ENCODE measurements around the gene TMEM51. TPM values are rescaled to one million over a fixed set of nuclear protein-coding genes. Genes with fewer than 3 reads are reported as not detected.

The TMEM51 gene
- total RNA-seq, 2 donors from 2014 or later: not detected

DNA sequence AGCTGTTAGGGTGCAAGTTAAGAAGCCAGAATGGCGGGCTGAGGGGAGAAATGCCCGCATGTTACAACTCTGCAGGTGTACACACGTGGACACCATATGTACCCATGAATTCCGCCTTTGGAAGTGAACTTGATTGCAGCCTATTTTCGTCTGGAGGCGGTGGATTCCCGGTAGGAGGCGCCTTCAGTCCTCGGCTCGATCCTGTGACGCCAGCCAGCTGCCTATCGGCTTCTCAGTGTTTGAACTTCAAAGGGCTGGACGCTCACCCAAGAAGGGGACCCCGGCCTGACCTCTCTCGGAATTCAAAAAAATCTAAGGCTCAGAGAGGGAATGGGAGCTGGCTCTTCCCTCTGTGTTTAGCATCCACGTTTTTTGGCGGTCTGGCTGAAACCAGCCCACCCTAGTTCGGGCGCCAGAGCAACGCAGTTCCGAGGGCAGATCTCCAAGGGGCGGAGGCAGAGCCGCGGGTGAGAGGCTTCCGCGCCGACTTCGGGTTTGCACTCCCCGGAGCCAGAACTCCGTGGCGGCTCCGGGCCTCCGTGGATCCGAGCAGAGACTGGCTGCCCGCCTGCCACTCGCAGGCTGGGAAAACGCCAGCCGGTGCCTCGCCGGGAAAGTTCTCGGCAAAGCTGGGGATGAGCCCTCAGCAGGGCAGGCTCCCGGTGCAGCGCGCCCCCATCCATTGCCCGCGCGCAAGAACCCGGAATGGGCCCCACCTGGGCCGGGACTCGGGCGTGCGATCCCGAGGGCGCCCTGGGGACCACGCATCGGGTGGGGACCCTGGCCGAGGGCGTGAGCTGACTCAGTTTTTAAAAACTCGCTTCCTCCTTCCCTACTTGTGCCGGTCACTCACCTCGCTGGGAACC is 996 bp upstream of the TMEM51 start:
- peaks cover 26 to 57% of the 10 kb centered on the region in 2 donors for H3K27me3 Mint-ChIP-seq
- H3K27ac Mint-ChIP-seq: no peak overlapping the region
- no peaks in the 10 kb centered on the region for H3K9me3 Mint-ChIP-seq
- ATAC-seq (no peak), DNase-seq (ENCODE audit: low spot score) (peak; percentile 58)
- peaks cover 18 to 24% of the 10 kb centered on the region in 2 donors for H3K4me1 Mint-ChIP-seq (ENCODE audit: low read depth in 2 of 2)
- no peaks in the 10 kb centered on the region for H3K36me3 Mint-ChIP-seq
- peak overlapping the region; percentile 47 for H3K4me3 Mint-ChIP-seq

DNA sequence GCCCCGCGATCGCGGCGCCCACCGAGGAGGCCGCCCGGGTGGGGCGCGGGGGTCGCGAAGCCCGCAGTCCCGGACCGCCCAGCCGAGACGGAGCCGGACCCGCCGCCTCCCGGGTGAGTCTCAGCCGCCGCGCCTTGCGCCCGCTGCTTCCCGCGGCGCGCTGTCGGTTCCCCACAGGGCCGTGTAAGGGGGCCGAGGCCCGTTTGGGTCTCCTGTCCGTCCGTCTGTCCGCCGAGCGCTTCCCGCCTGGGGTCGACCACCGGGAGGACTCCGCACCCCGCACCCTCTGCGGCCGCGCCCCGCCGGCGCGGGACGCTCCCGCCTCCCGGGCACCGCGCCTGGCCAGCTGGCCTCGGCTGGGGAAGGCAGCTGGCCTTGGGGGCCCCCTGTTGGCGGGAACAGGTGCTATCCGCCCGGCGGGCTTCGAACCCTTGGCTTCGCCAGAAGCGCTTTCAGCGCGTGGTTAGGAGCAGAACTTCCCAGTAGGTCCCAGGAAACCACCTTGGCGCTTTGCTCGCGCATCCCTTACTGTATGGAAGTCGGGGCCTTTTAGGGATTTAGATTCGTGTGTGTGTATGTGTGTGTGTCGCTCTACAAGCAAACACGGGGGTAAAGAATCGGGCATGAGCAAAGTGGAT is 414 bp downstream of the TMEM51 start:
- Mint-ChIP-seq H3K36me3 (no peaks in the 10 kb centered on the region), H3K4me1 (ENCODE audit: low read depth in 2 of 2) (peaks cover 18 to 24% of the 10 kb centered on the region in 2 donors), H3K27ac (no peak overlapping the region), H3K27me3 (peaks cover 24 to 44% of the 10 kb centered on the region in 2 donors), H3K9me3 (no peaks in the 10 kb centered on the region), H3K4me3 (peak overlapping the region; percentile 70)
- DNase-seq (ENCODE audit: low spot score) (peak; percentile 61), ATAC-seq (peak; percentile 48 to 64)

DNA sequence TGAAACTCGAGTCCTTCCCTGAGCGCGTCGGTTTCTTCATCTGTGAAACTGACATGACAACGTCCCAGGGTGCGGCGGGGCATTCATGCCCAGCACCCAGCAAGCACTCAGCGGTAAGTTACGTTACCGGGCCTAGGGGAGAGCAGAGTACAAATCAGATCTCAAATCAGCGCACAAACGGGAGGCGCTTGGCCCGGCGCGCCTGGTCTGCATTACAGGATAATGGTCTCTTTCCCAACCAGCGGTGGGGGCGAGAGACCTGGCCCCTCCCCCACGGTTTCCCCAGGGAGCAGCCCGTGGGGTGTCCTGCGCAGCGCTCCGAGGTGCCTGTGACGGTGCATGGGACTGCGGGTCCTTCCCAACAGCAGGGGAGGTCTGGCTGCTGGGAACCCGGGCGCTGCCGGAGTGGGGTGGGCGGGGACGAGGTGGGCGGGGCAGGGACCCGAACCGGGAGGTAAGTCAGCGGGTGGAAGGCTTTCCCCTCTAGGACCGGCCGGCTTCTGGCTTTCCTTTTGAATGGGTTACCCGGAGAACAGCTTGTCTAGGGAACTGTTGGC is 1.0 kb downstream of the TMEM51 start:
- Mint-ChIP-seq H3K4me3 (peak overlapping the region; percentile 70), H3K36me3 (no peaks in the 10 kb centered on the region), H3K4me1 (ENCODE audit: low read depth in 2 of 2) (peaks cover 18 to 24% of the 10 kb centered on the region in 2 donors), H3K27me3 (peaks cover 24 to 38% of the 10 kb centered on the region in 2 donors), H3K27ac (no peak overlapping the region), H3K9me3 (no peaks in the 10 kb centered on the region)
- ATAC-seq (peak; percentile 17 to 25), DNase-seq (ENCODE audit: low spot score) (peak; percentile 58)

GRCh38 chr1:15155191-15155590 is 1.6 kb downstream of the TMEM51 start:
- H3K27me3 Mint-ChIP-seq: peaks cover 21 to 33% of the 10 kb centered on the region in 2 donors

DNA sequence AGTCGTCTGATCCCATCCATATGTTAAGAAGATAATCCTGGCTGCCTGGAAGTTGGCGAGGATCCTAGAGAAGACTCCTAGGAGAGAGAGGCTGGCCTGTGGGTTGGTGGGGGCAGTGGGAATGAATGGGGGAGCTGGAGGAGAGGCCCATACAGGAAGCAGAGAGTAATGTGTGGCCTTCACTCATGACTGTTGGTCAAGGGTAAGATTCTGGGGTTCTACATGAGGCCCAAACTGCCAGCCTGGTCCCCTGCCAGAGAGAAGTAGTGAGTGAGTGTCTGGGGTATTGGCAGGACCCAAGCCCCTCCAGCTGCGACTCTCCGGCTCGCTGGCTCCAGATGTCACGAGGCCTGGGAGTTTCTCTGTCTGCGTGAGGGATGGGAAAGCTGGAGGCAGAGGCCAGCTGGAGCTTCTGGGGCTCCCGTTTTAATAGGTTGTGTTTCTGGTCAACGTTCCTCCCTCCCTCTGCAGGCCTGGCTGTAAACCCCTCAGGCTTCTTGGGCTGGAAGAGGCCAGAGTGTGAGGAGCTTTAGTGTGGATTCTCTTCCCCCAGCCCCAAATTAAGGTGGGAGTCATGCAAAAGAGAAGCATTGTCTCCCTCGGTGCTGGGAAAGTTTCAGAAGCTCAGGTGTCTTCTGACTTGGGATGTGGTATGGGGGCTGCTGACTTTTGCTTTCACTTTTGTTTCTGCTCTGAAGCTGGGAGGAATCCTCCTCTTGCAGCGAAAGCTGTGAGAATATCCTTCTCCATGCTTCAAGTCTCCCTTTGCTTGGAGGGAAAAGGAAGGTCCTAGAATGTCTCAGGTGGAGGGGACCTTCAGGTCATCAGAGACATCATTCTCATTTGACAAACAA is 2.6 kb downstream of the TMEM51 start:
- no peak for ATAC-seq
- H3K9me3 Mint-ChIP-seq: no peaks in the 10 kb centered on the region

More at GRCh38 chr1:15155191-15155590, 1.6 kb downstream of the TMEM51 start:
- Mint-ChIP-seq H3K4me1 (ENCODE audit: low read depth in 2 of 2) (peaks cover 18 to 24% of the 10 kb centered on the region in 2 donors), H3K9me3 (no peaks in the 10 kb centered on the region), H3K4me3 (peak overlapping the region; percentile 60), H3K36me3 (no peaks in the 10 kb centered on the region), H3K27ac (no peak overlapping the region)
- DNase-seq (ENCODE audit: low spot score) (no peak), ATAC-seq (no peak)

DNA sequence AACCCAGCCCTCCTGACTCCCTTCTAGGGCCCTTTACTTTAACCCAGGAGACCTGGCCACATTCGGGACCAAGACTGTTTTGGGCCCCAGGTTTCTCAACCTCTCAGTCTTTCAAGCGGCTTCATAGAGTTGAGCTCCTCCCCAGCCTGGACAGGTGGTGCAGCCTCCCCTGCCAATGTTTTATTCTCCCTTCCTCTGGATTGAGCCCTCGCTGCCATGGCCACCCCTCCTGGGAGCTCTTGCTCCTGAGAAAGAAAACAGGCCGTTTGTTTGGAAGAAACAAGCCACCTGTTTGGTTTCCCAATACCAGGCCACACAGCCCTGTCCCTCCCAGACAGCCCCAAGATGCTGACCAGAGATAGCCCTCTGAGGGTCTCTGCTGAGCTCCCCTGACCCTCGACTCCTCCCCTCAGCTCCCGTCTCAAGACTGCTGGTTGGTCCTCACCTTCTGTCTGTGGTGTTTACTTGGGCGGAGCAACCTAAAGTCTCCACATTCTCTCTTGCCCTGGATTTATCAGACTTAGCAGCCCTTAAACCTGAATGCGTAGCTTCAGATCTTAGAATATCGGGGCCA is 3.3 kb downstream of the TMEM51 start:
- H3K36me3 Mint-ChIP-seq: no peaks in the 10 kb centered on the region
- H3K4me1 Mint-ChIP-seq (ENCODE audit: low read depth in 2 of 2): peaks cover 18 to 24% of the 10 kb centered on the region in 2 donors
- DNase-seq (ENCODE audit: low spot score): no peak
- no peak overlapping the region for H3K27ac Mint-ChIP-seq
- H3K27me3 Mint-ChIP-seq: peaks cover 14 to 16% of the 10 kb centered on the region in 2 donors
- peak overlapping the region; percentile 58 for H3K4me3 Mint-ChIP-seq
- ATAC-seq: no peak
- H3K9me3 Mint-ChIP-seq: no peaks in the 10 kb centered on the region

More for the DNA sequence above, 2.6 kb downstream of the TMEM51 start:
- no peak overlapping the region for H3K27ac Mint-ChIP-seq
- H3K36me3 Mint-ChIP-seq: no peaks in the 10 kb centered on the region
- peak overlapping the region; percentile 60 for H3K4me3 Mint-ChIP-seq
- peak; percentile 23 for DNase-seq (ENCODE audit: low spot score)
- peaks cover 16 to 24% of the 10 kb centered on the region in 2 donors for H3K27me3 Mint-ChIP-seq
- peaks cover 18 to 24% of the 10 kb centered on the region in 2 donors for H3K4me1 Mint-ChIP-seq (ENCODE audit: low read depth in 2 of 2)

DNA sequence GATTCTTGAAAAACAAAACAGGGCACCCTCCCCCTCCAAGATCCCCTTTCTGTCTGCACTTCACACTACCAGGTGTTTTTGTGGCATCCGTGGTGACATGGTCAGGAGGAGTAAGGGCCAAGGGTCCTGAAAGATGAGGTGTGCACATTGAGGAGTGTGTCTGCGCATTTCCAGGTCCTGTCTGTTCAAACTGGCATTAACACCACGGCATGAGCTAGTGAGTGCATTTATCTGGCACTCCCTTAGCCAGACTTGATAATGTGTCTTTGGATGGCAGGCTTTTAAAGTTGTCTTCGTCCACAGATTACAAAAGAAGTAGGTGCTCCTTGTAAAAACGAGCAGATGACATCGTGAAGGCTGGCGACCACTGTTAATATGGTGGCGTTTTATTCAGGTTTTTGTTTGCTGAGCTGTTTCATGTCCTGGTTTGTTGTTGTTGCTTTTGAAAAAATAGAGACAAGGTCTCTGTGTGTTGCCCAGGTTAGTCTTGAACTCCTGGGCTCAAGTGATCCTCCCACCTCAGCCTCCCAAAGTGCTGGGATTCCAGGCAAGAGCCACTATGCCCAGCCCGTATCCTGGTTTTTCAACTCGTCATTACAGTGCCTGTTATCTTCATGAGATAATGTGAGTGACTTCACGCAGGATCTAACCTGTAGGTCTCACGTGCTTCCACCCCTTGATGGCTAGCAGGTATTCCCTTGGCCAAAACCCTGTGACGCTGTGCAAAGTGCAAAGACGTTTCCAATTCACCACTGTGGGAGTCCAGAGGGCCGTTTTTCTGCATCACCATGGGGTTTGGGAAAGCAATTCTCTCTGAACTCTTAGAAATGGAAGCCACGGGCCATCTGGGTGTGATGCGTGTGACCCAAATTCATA is 4.2 kb downstream of the TMEM51 start:
- no peaks in the 10 kb centered on the region for H3K9me3 Mint-ChIP-seq

GRCh38 chr1:15158506-15159165 is 5.1 kb downstream of the TMEM51 start:
- Mint-ChIP-seq H3K9me3 (no peaks in the 10 kb centered on the region), H3K36me3 (no peaks in the 10 kb centered on the region), H3K27ac (no peak overlapping the region), H3K4me1 (ENCODE audit: low read depth in 2 of 2) (peaks cover 16 to 24% of the 10 kb centered on the region in 2 donors), H3K27me3 (peaks cover 14 to 15% of the 10 kb centered on the region in 2 donors), H3K4me3 (no peak overlapping the region)
- DNase-seq (ENCODE audit: low spot score) (peak; percentile 46), ATAC-seq (no peak)

More for the DNA sequence above, 4.2 kb downstream of the TMEM51 start:
- no peak for ATAC-seq
- Mint-ChIP-seq H3K4me1 (ENCODE audit: low read depth in 2 of 2) (peaks cover 16 to 24% of the 10 kb centered on the region in 2 donors), H3K27me3 (peaks cover 14 to 15% of the 10 kb centered on the region in 2 donors), H3K4me3 (no peak overlapping the region), H3K36me3 (no peaks in the 10 kb centered on the region), H3K27ac (no peak overlapping the region)
- no peak for DNase-seq (ENCODE audit: low spot score)

DNA sequence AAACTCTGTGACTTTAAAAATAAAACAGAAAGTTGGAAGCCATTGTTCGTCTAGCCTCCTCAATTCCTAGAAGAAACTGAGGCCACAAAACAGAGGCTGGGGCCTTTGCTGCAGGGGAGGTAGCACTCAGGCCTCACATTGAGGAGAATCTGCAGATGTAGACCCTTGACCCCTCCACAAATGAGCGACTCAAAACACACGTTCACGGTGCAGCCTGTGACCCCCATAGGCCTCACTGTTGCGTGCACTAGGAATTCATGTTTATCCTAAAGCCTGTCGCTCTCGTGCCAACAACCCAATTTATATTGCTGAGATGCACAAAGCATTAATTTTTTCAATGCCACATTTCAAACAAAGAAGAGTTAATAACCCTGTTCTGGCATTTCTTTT is 5.6 kb downstream of the TMEM51 start:
- H3K27me3 Mint-ChIP-seq: peaks cover 13% of the 10 kb centered on the region in 2 donors
- H3K9me3 Mint-ChIP-seq: no peaks in the 10 kb centered on the region
- ATAC-seq (no peak), DNase-seq (ENCODE audit: low spot score) (peak; percentile 34)
- no peaks in the 10 kb centered on the region for H3K36me3 Mint-ChIP-seq
- no peak overlapping the region for H3K4me3 Mint-ChIP-seq
- peaks cover 15 to 23% of the 10 kb centered on the region in 2 donors for H3K4me1 Mint-ChIP-seq (ENCODE audit: low read depth in 2 of 2)
- no peak overlapping the region for H3K27ac Mint-ChIP-seq

DNA sequence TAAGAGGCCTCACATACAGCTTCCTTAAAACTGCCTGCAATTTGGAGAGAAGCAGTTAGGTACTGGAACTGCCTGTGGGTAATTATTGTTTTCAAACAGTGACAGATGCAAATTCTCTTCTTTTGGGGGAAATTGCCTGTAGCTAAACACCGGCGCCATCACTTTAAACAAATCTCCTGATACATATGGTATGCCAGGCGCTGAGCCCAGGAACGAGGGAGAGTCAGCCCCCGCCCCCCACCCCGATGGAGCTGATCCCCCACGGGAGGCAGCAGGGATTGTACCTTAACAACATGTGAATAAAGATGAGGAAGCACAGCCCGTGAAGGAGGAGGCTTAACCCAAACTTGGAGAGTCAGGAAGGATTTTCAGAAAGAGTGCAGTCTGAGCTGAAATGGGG is 7.1 kb downstream of the TMEM51 start:
- Mint-ChIP-seq H3K4me1 (ENCODE audit: low read depth in 2 of 2) (peaks cover 6 to 14% of the 10 kb centered on the region in 2 donors), H3K4me3 (no peak overlapping the region), H3K27me3 (peaks cover under 1 to 3% of the 10 kb centered on the region in 2 donors), H3K36me3 (no peaks in the 10 kb centered on the region), H3K9me3 (no peaks in the 10 kb centered on the region), H3K27ac (no peak overlapping the region)
- no peak for ATAC-seq
- DNase-seq (ENCODE audit: low spot score): no peak

DNA sequence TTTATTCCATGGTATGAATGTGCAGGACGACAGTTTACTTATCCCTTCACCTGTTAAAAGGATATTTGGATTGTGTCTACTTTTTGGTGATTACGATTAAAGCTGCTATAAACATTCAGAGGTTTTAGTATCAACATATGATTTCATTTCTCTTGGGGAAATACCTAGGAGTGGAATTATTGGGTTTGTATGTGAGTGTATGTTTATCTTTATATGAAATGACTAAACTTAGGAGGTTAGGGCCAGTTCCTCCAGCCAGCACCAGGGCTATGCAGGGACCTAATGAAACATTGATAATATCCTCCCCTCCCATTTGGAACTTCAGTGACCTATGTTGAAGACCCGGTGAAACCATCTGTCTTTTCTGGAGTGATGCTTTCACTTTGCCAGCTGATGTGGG is 13.8 kb downstream of the TMEM51 start:
- no peak overlapping the region for H3K4me3 Mint-ChIP-seq
- H3K4me1 Mint-ChIP-seq (ENCODE audit: low read depth in 2 of 2): peaks cover under 1 to 11% of the 10 kb centered on the region in 2 donors
- H3K36me3 Mint-ChIP-seq: no peaks in the 10 kb centered on the region
- DNase-seq (ENCODE audit: low spot score) (peak; percentile 29), ATAC-seq (no peak)
- H3K27me3 Mint-ChIP-seq: peaks cover 0 to 28% of the 10 kb centered on the region in 2 donors
- H3K9me3 Mint-ChIP-seq: no peaks in the 10 kb centered on the region
- H3K27ac Mint-ChIP-seq: no peak overlapping the region

DNA sequence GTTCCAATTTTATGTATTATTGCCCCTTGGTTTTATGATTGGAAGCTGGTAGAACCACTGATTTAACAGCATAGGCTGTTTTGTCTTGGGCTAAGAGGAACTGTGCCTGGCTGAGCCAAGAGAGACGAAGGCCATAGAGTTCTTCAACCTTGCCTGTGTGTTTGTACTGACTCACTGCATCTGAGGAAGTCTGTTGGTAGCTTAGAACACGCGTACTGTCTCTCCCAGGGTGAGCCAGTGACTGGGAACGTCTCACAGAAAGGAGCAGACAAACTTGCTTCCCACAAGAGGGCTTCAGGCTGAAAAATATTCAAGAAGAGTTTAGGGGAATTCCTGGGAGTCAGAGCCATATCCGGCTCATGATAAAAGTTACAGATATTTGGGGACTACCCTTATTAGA is 14.9 kb downstream of the TMEM51 start:
- no peak overlapping the region for H3K4me3 Mint-ChIP-seq
- peaks cover 5 to 15% of the 10 kb centered on the region in 2 donors for H3K4me1 Mint-ChIP-seq (ENCODE audit: low read depth in 2 of 2)
- DNase-seq (ENCODE audit: low spot score) (no peak), ATAC-seq (no peak)
- H3K27ac Mint-ChIP-seq: no peak overlapping the region
- no peaks in the 10 kb centered on the region for H3K9me3 Mint-ChIP-seq
- no peaks in the 10 kb centered on the region for H3K36me3 Mint-ChIP-seq
- peaks cover 2 to 34% of the 10 kb centered on the region in 2 donors for H3K27me3 Mint-ChIP-seq

Measured in natural killer cell treated with Interleukin-12 subunit alpha and Interleukin-12 subunit beta and Interleukin-15 and Interleukin-18, amount 100 ng/mL, for 72 hours (primary cell).